ENCODE data around the gene ATE1. TPM values are rescaled to one million over a fixed set of nuclear protein-coding genes. Genes with fewer than 3 reads are reported as not detected.

Gene ATE1
- total and polyA plus RNA-seq, 4 donors: 4.2 to 47.8 (median 13.2) TPM

- no peak for ATAC-seq (ENCODE audit: insufficient read depth, low FRiP score)
- H3K4me3 ChIP-seq: no peak overlapping the region
- no peak for DNase-seq
- no peak overlapping the region for H3K9ac ChIP-seq (ENCODE audit: insufficient read depth in 1 of 2, low read length in 2 of 2)
- 89 to 92% methylated on average over 4 of the region's 4 CpGs for WGBS, 2 donors
- no peaks in the 10 kb centered on the region for H3K4me1 ChIP-seq (ENCODE audit: control insufficient read depth in 5 of 5, insufficient read depth in 5 of 5, low read length in 5 of 5)
- TF ChIP-seq CTCF (IDR thresholded peaks at IDR 0.05; ENCODE audit: control extremely low read depth, extremely low read depth): no peak
- no peaks in the 10 kb centered on the region for H3K9me3 ChIP-seq (ENCODE audit: control insufficient read depth in 4 of 4, insufficient read depth in 3 of 4, low read length in 3 of 4)
- no peak overlapping the region for H3K27ac ChIP-seq (ENCODE audit: low read depth in 1 of 2, low read length in 1 of 2)
- H3K27me3 ChIP-seq (ENCODE audit: control insufficient read depth in 3 of 3, insufficient read depth in 3 of 3, low read length in 2 of 3): no peaks in the 10 kb centered on the region
- no peaks in the 10 kb centered on the region for H3K36me3 ChIP-seq (ENCODE audit: control insufficient read depth in 4 of 4, insufficient read depth in 4 of 4, low read length in 4 of 4)
These were observed 206.6 kb downstream of the ATE1 start for GRCh38 chr10:121721257-121721656.

- no peak overlapping the region for H3K27ac ChIP-seq (ENCODE audit: low read depth in 1 of 2, low read length in 1 of 2)
- ATAC-seq (ENCODE audit: insufficient read depth, low FRiP score) (no peak), DNase-seq (no peak)
- no peak for TF ChIP-seq CTCF (IDR thresholded peaks at IDR 0.05; ENCODE audit: control extremely low read depth, extremely low read depth)
- H3K27me3 ChIP-seq (ENCODE audit: control insufficient read depth in 3 of 3, insufficient read depth in 3 of 3, low read length in 2 of 3): no peaks in the 10 kb centered on the region
- 59 to 83% methylated on average over 1 of the region's 1 CpG for WGBS, 2 donors
- no peaks in the 10 kb centered on the region for H3K4me1 ChIP-seq (ENCODE audit: control insufficient read depth in 5 of 5, insufficient read depth in 5 of 5, low read length in 5 of 5)
- no peaks in the 10 kb centered on the region for H3K36me3 ChIP-seq (ENCODE audit: control insufficient read depth in 4 of 4, insufficient read depth in 4 of 4, low read length in 4 of 4)
- H3K9ac ChIP-seq (ENCODE audit: insufficient read depth in 1 of 2, low read length in 2 of 2): no peak overlapping the region
- H3K9me3 ChIP-seq (ENCODE audit: control insufficient read depth in 4 of 4, insufficient read depth in 3 of 4, low read length in 3 of 4): peaks cover 0 to 7% (median 0%) of the 10 kb centered on the region in 4 donors
- H3K4me3 ChIP-seq: no peak overlapping the region
These were observed 211.9 kb downstream of the ATE1 start for GRCh38 chr10:121715969-121716368.

GRCh38 chr10:121715076-121715475 lies 212.8 kb downstream of the ATE1 start:
- Histone ChIP-seq H3K9me3 (ENCODE audit: control insufficient read depth in 4 of 4, insufficient read depth in 3 of 4, low read length in 3 of 4) (peaks cover 0 to 7% (median 0%) of the 10 kb centered on the region in 4 donors), H3K4me3 (no peak overlapping the region), H3K4me1 (ENCODE audit: control insufficient read depth in 5 of 5, insufficient read depth in 5 of 5, low read length in 5 of 5) (no peaks in the 10 kb centered on the region), H3K36me3 (ENCODE audit: control insufficient read depth in 4 of 4, insufficient read depth in 4 of 4, low read length in 4 of 4) (no peaks in the 10 kb centered on the region), H3K27me3 (ENCODE audit: control insufficient read depth in 3 of 3, insufficient read depth in 3 of 3, low read length in 2 of 3) (no peaks in the 10 kb centered on the region), H3K27ac (ENCODE audit: low read depth in 1 of 2, low read length in 1 of 2) (no peak overlapping the region), H3K9ac (ENCODE audit: insufficient read depth in 1 of 2, low read length in 2 of 2) (no peak overlapping the region)
- no peak for TF ChIP-seq CTCF (IDR thresholded peaks at IDR 0.05; ENCODE audit: control extremely low read depth, extremely low read depth)
- no peak for ATAC-seq (ENCODE audit: insufficient read depth, low FRiP score)
- no peak for DNase-seq
- WGBS, 2 donors: 71 to 73% methylated on average over 3 of the region's 3 CpGs

- 91 to 95% methylated on average over 5 of the region's 5 CpGs for WGBS, 2 donors
These were observed 214.3 kb downstream of the ATE1 start for GRCh38 chr10:121713486-121713885.

More at GRCh38 chr10:121713486-121713885, 214.3 kb downstream of the ATE1 start:
- Histone ChIP-seq H3K36me3 (ENCODE audit: control insufficient read depth in 4 of 4, insufficient read depth in 4 of 4, low read length in 4 of 4) (no peaks in the 10 kb centered on the region), H3K4me1 (ENCODE audit: control insufficient read depth in 5 of 5, insufficient read depth in 5 of 5, low read length in 5 of 5) (no peaks in the 10 kb centered on the region), H3K4me3 (no peak overlapping the region), H3K27ac (ENCODE audit: low read depth in 1 of 2, low read length in 1 of 2) (no peak overlapping the region), H3K27me3 (ENCODE audit: control insufficient read depth in 3 of 3, insufficient read depth in 3 of 3, low read length in 2 of 3) (no peaks in the 10 kb centered on the region), H3K9me3 (ENCODE audit: control insufficient read depth in 4 of 4, insufficient read depth in 3 of 4, low read length in 3 of 4) (peaks cover 0 to 7% (median 0%) of the 10 kb centered on the region in 4 donors), H3K9ac (ENCODE audit: insufficient read depth in 1 of 2, low read length in 2 of 2) (no peak overlapping the region)
- DNase-seq: no peak
- no peak for ATAC-seq (ENCODE audit: insufficient read depth, low FRiP score)
- TF ChIP-seq CTCF (IDR thresholded peaks at IDR 0.05; ENCODE audit: control extremely low read depth, extremely low read depth): no peak
